ENCODE measurements around the gene APOBEC3A. TPM values are rescaled to one million over a fixed set of nuclear protein-coding genes. Genes with fewer than 3 reads are reported as not detected.

APOBEC3A gene
- polyA plus RNA-seq, 1 of the 3 experiments (the other 2 are of a cell fraction): not detected

- TF ChIP-seq FOXM1 (IDR thresholded peaks at IDR 0.05; ENCODE audit: low read depth): no peak
- ChIA-PET CTCF (no interaction called here), POLR2A (no interaction called here)
- Histone ChIP-seq H3K4me2 (no peak overlapping the region), H3K27me3 (ENCODE audit: insufficient read depth) (no peaks in the 10 kb centered on the region; the same call in 1 of the 2 replicates), H3K36me3 (replicated peaks in 1 of 2; ENCODE audit: control insufficient read depth in 1 of 2, insufficient read depth in 2 of 2, low read length in 1 of 2) (no peaks in the 10 kb centered on the region), H4K20me1 (ENCODE audit: insufficient read depth) (no peaks in the 10 kb centered on the region), H3F3A (replicated peaks; ENCODE audit: insufficient read depth) (no peaks in the 10 kb centered on the region), H3K4me1 (ENCODE audit: control insufficient read depth in 1 of 2, insufficient read depth in 2 of 2, low read depth in 1 of 2, low read length in 1 of 2) (no peaks in the 10 kb centered on the region), H3K9me3 (no peaks in the 10 kb centered on the region), H3K9ac (no peak overlapping the region), H3K9me2 (no peaks in the 10 kb centered on the region), H3K4me3 (ENCODE audit: low read depth in 2 of 2, low read length in 1 of 2) (no peak overlapping the region), H3K27ac (ENCODE audit: low read depth in 2 of 2, low read length in 1 of 2) (no peak overlapping the region), H2AFZ (ENCODE audit: low read depth) (no peak overlapping the region), H3K79me2 (ENCODE audit: insufficient read depth) (no peaks in the 10 kb centered on the region)
- 40% methylated on average over 1 of the region's 7 CpGs for WGBS (ENCODE audit: low lambda C conversion rate)
- DNase-seq: no peak
Measured at GRCh38 chr22:38948181-38948940, 9.0 kb upstream of the APOBEC3A start.

GRCh38 chr22:38949889-38950405 lies 7.5 kb upstream of the APOBEC3A start:
- DNase-seq: no peak
- H3F3A ChIP-seq (replicated peaks; ENCODE audit: insufficient read depth): no peaks in the 10 kb centered on the region
- CTCF ChIA-PET: interaction anchor here (0.8 to 1.4 kb wide), 4 partner anchors 23 to 181 kb away, joined by 3 read pairs; no protein-coding TSS in a partner anchor
- H4K20me1 ChIP-seq (ENCODE audit: insufficient read depth): no peaks in the 10 kb centered on the region
- TF ChIP-seq FOXJ3 (CRISPR knock-in tag; IDR thresholded peaks at IDR 0.05) (no peak), SIN3A (IDR thresholded peaks at IDR 0.05; ENCODE audit: borderline replicate concordance, low read depth, low read length) (no peak), POLR2AphosphoS5 (IDR thresholded peaks at IDR 0.05; ENCODE audit: low read depth, low read length) (no peak), FOXM1 (IDR thresholded peaks at IDR 0.05; ENCODE audit: low read depth) (no peak), EP300 (IDR thresholded peaks at IDR 0.05; ENCODE audit: borderline replicate concordance in 1 of 2, low read depth in 1 of 2, low read length in 1 of 2) (no peak), USF1 (IDR thresholded peaks at IDR 0.05; ENCODE audit: borderline replicate concordance, low read depth) (no peak), MXI1 (IDR thresholded peaks at IDR 0.05; ENCODE audit: low read depth, low read length) (no peak), ELF1 (IDR thresholded peaks at IDR 0.05) (no peak), SMC3 (IDR thresholded peaks at IDR 0.05; ENCODE audit: low read depth, low read length) (no peak), FOSL2 (IDR thresholded peaks at IDR 0.05; ENCODE audit: borderline replicate concordance, low read depth) (no peak), TEAD4 (IDR thresholded peaks at IDR 0.05; ENCODE audit: borderline replicate concordance, insufficient read depth) (no peak), YY1 (IDR thresholded peaks at IDR 0.05; ENCODE audit: low read depth) (no peak)
- H3K4me3 ChIP-seq (ENCODE audit: low read depth in 2 of 2, low read length in 1 of 2): no peak overlapping the region
- H2AFZ ChIP-seq (ENCODE audit: low read depth): no peak overlapping the region
- no peak overlapping the region for H3K27ac ChIP-seq (ENCODE audit: low read depth in 2 of 2, low read length in 1 of 2)
- POLR2A ChIA-PET: no interaction called here
- H3K36me3 ChIP-seq (replicated peaks in 1 of 2; ENCODE audit: control insufficient read depth in 1 of 2, insufficient read depth in 2 of 2, low read length in 1 of 2): no peaks in the 10 kb centered on the region
- H3K27me3 ChIP-seq (ENCODE audit: insufficient read depth): no peaks in the 10 kb centered on the region; the same call in 1 of the 2 replicates
- no peak overlapping the region for H3K9ac ChIP-seq
- H3K79me2 ChIP-seq (ENCODE audit: insufficient read depth): no peaks in the 10 kb centered on the region
- H3K9me3 ChIP-seq: no peaks in the 10 kb centered on the region
- no peaks in the 10 kb centered on the region for H3K9me2 ChIP-seq
- no peak overlapping the region for H3K4me2 ChIP-seq
- no peaks in the 10 kb centered on the region for H3K4me1 ChIP-seq (ENCODE audit: control insufficient read depth in 1 of 2, insufficient read depth in 2 of 2, low read depth in 1 of 2, low read length in 1 of 2)
- WGBS (ENCODE audit: low lambda C conversion rate): 30% methylated on average over 3 of the region's 8 CpGs
